ENCODE results near the gene ARHGEF3.

Gene ARHGEF3

GRCh38 chr3:56813653-56813960, 11.9 kb upstream of the ARHGEF3 start:
- H3F3A ChIP-seq (ENCODE audit: low read depth) = peaks cover 4% of the 10 kb centered on the region; the same call in 1 of the 2 replicates
- H3K4me3 ChIP-seq (ENCODE audit: low read length, poor library complexity, severe bottlenecking) = peak overlapping the region; percentile 45
- H3K79me2 ChIP-seq (ENCODE audit: insufficient read depth, low read length) = peaks cover 20% of the 10 kb centered on the region
- H3K9ac ChIP-seq (ENCODE audit: low read depth, low read length, poor library complexity, severe bottlenecking) = peak overlapping the region; percentile 64
- no peak for TF ChIP-seq EZH2phosphoT487 (IDR thresholded peaks at IDR 0.05; ENCODE audit: borderline replicate concordance)
- TF ChIP-seq CTCF (conservative IDR thresholded peaks at IDR 0.05; ENCODE audit: low read length) = no peak
- no peaks in the 10 kb centered on the region for H3K27me3 ChIP-seq (ENCODE audit: insufficient read depth, low read length, poor library complexity, severe bottlenecking)
- H3K4me2 ChIP-seq (ENCODE audit: low read depth, low read length, poor library complexity, severe bottlenecking) = peak overlapping the region; percentile 68
- H3K36me3 ChIP-seq (ENCODE audit: insufficient read depth, low read length) = no peaks in the 10 kb centered on the region
- no peak overlapping the region for H2AFZ ChIP-seq (ENCODE audit: low read length)
- no peaks in the 10 kb centered on the region for H3K9me2 ChIP-seq (replicated peaks; ENCODE audit: low read depth, low read length)
- H4K20me1 ChIP-seq (ENCODE audit: insufficient read depth, low read length, poor library complexity, severe bottlenecking) = no peaks in the 10 kb centered on the region
- H3K4me1 ChIP-seq (ENCODE audit: insufficient read depth, low read length, poor library complexity, severe bottlenecking) = peaks cover 61% of the 10 kb centered on the region
- H3K9me3 ChIP-seq (ENCODE audit: insufficient read depth, low read depth, low read length) = no peaks in the 10 kb centered on the region

- H3K9ac ChIP-seq (ENCODE audit: low read depth, low read length, poor library complexity, severe bottlenecking) = peak overlapping the region; percentile 64
- H3K9me3 ChIP-seq (ENCODE audit: insufficient read depth, low read depth, low read length) = no peaks in the 10 kb centered on the region
- peaks cover 4% of the 10 kb centered on the region; the same call in 1 of the 2 replicates for H3F3A ChIP-seq (ENCODE audit: low read depth)
- H3K9me2 ChIP-seq (replicated peaks; ENCODE audit: low read depth, low read length) = no peaks in the 10 kb centered on the region
- no peaks in the 10 kb centered on the region for H3K27me3 ChIP-seq (ENCODE audit: insufficient read depth, low read length, poor library complexity, severe bottlenecking)
- peaks cover 59% of the 10 kb centered on the region for H3K4me1 ChIP-seq (ENCODE audit: insufficient read depth, low read length, poor library complexity, severe bottlenecking)
- no peaks in the 10 kb centered on the region for H4K20me1 ChIP-seq (ENCODE audit: insufficient read depth, low read length, poor library complexity, severe bottlenecking)
- TF ChIP-seq CTCF (conservative IDR thresholded peaks at IDR 0.05; ENCODE audit: low read length) (no peak), EZH2phosphoT487 (IDR thresholded peaks at IDR 0.05; ENCODE audit: borderline replicate concordance) (no peak)
- no peak overlapping the region for H2AFZ ChIP-seq (ENCODE audit: low read length)
- H3K36me3 ChIP-seq (ENCODE audit: insufficient read depth, low read length) = no peaks in the 10 kb centered on the region
- peak overlapping the region; percentile 45 for H3K4me3 ChIP-seq (ENCODE audit: low read length, poor library complexity, severe bottlenecking)
- H3K79me2 ChIP-seq (ENCODE audit: insufficient read depth, low read length) = peaks cover 20% of the 10 kb centered on the region
- H3K4me2 ChIP-seq (ENCODE audit: low read depth, low read length, poor library complexity, severe bottlenecking) = peak overlapping the region; percentile 68
Measured at GRCh38 chr3:56812754-56813652, 11.3 kb upstream of the ARHGEF3 start.

- Histone ChIP-seq H4K20me1 (ENCODE audit: insufficient read depth, low read length, poor library complexity, severe bottlenecking) (no peaks in the 10 kb centered on the region), H3K27me3 (ENCODE audit: insufficient read depth, low read length, poor library complexity, severe bottlenecking) (no peaks in the 10 kb centered on the region), H3K9me2 (replicated peaks; ENCODE audit: low read depth, low read length) (no peaks in the 10 kb centered on the region), H3K4me3 (ENCODE audit: low read length, poor library complexity, severe bottlenecking) (no peak overlapping the region), H3K4me2 (ENCODE audit: low read depth, low read length, poor library complexity, severe bottlenecking) (peak overlapping the region; percentile 68), H3K79me2 (ENCODE audit: insufficient read depth, low read length) (0 out of 2 replicates have a peak, but pooled peaks cover 12% of the 10 kb centered on the region), H3K9ac (ENCODE audit: low read depth, low read length, poor library complexity, severe bottlenecking) (peak overlapping the region; percentile 64), H3K9me3 (ENCODE audit: insufficient read depth, low read depth, low read length) (no peaks in the 10 kb centered on the region), H3F3A (ENCODE audit: low read depth) (peaks cover 4% of the 10 kb centered on the region; the same call in 1 of the 2 replicates), H2AFZ (ENCODE audit: low read length) (no peak overlapping the region), H3K4me1 (ENCODE audit: insufficient read depth, low read length, poor library complexity, severe bottlenecking) (peaks cover 53% of the 10 kb centered on the region), H3K36me3 (ENCODE audit: insufficient read depth, low read length) (no peaks in the 10 kb centered on the region)
- TF ChIP-seq CTCF (conservative IDR thresholded peaks at IDR 0.05; ENCODE audit: low read length) (no peak), EZH2phosphoT487 (IDR thresholded peaks at IDR 0.05; ENCODE audit: borderline replicate concordance) (no peak)
Measured at GRCh38 chr3:56811546-56812202, 9.9 kb upstream of the ARHGEF3 start.

All from Loucy (cell line).